RWPE1 (cell line): ENCODE measurements around the gene PYGL.
"Not testable (repeated sequence)": the region's sequence is repeated elsewhere in the genome, so short reads cannot be mapped to it uniquely, and the experiment has no call there.

Experiments
- CTCF ChIA-PET: fragments of 350-600 bp; sonication (Branson Sonifier 250); formaldehyde crosslinking; extraction: SDS; loops from one replicate; lab custom pipeline; 2021; lab: Yijun Ruan, JAX
- POLR2A ChIA-PET: fragments of 400-600 bp; formaldehyde crosslinking; extraction: SDS; loops from one replicate; lab custom pipeline; 2020; ENCODE audit warnings: antibody characterized with exemption; ENCODE audit not compliant: low non-redundant PET; lab: Yijun Ruan, JAX
- DNase-seq: peaks from one replicate; pipeline ENCODE4 v3.0.0; 2012; ENCODE audit warnings: low spot score
- H3K27ac ChIP-seq: fragments of 450-650 bp; 2 replicates; pipeline ENCODE4 v1.5.1; 2017
- CTCF ChIP-seq: fragments of 450-650 bp; conservative IDR thresholded peaks from 2 replicates; pipeline ENCODE4 v1.5.1; 2017; ENCODE audit warnings: low read depth, mild to moderate bottlenecking

PYGL gene

GRCh38 chr14:50922803-50923202, 21.5 kb downstream of the PYGL start:
- ChIA-PET CTCF (interaction anchor here (0.6 kb wide), 1 partner anchor 169 kb away, joined by 3 read pairs; no protein-coding TSS in a partner anchor), POLR2A (no interaction called here)
- no peak for DNase-seq
- H3K27ac ChIP-seq: no peak overlapping the region
- no peak for TF ChIP-seq CTCF

- POLR2A ChIA-PET: no interaction called here
Observed at GRCh38 chr14:50920482-50921230, 23.6 kb downstream of the PYGL start.

GRCh38 chr14:50919524-50919923, 24.8 kb downstream of the PYGL start:
- DNase-seq, H3K27ac ChIP-seq, POLR2A ChIA-PET: not testable (repeated sequence)
- CTCF ChIA-PET: interaction anchor here (0.6 kb wide), 2 partner anchors 25 to 36 kb away, joined by 3 read pairs; partner anchors contain the start of gene PYGL

More at GRCh38 chr14:50920482-50921230, 23.6 kb downstream of the PYGL start:
- CTCF ChIA-PET: interaction anchor here (0.5 kb wide), 1 partner anchor 312 kb away, joined by 3 read pairs; no protein-coding TSS in a partner anchor
- no peak for DNase-seq
- H3K27ac ChIP-seq: peak overlapping the region; percentile 50; the same call in 1 of the 2 replicates
- no peak for TF ChIP-seq CTCF

- ChIA-PET CTCF (no interaction called here), POLR2A (no interaction called here)
- H3K27ac ChIP-seq: no peak overlapping the region
- no peak for TF ChIP-seq CTCF
- no peak for DNase-seq
Observed at GRCh38 chr14:50917449-50917848, 26.8 kb downstream of the PYGL start.

- H3K27ac ChIP-seq: no peak overlapping the region
- no peak for TF ChIP-seq CTCF
- DNase-seq: peak; percentile 10
- POLR2A ChIA-PET: no interaction called here
- CTCF ChIA-PET: interaction anchor here (0.7 kb wide), 1 partner anchor 45 kb away, joined by 3 read pairs; no protein-coding TSS in a partner anchor
Observed at GRCh38 chr14:50910495-50911420, 33.5 kb downstream of the PYGL start.

GRCh38 chr14:50906326-50907065, 37.8 kb downstream of the PYGL start:
- no peak for DNase-seq
- H3K27ac ChIP-seq: no peak overlapping the region
- CTCF ChIA-PET: no interaction called here
- no peak for TF ChIP-seq CTCF
- POLR2A ChIA-PET: no interaction called here
